ENCODE data around the gene SYPL2. TPM values are rescaled to one million over a fixed set of nuclear protein-coding genes. Genes with fewer than 3 reads are reported as not detected.

Gene SYPL2
- total RNA-seq, 1 experiment from 2014 or later: 1.3 TPM

- CTCF ChIA-PET: interaction anchor here (6.2 to 6.4 kb wide), 2 partner anchors 30 to 37 kb away, joined by 70 to 146 read pairs; partner anchors contain the start of gene CYB561D1
- Histone ChIP-seq H3K27me3 (ENCODE audit: insufficient read depth, low read length) (no peaks in the 10 kb centered on the region; the same call in 1 of the 2 replicates), H3K4me3 (replicated peaks in 1 of 2; ENCODE audit: low read depth in 1 of 2, low read length in 2 of 2) (no peak overlapping the region), H3K9ac (ENCODE audit: low read length) (no peak overlapping the region), H3K4me2 (ENCODE audit: low read length) (no peak overlapping the region), H2AFZ (ENCODE audit: low read depth, low read length, poor library complexity, severe bottlenecking) (no peak overlapping the region), H3K36me3 (ENCODE audit: control insufficient read depth in 1 of 2, insufficient read depth in 2 of 2, low read length in 2 of 2) (no peaks in the 10 kb centered on the region), H3K27ac (ENCODE audit: low read depth, low read length) (no peak overlapping the region), H3K79me2 (ENCODE audit: insufficient read depth, low read length) (no peaks in the 10 kb centered on the region), H4K20me1 (ENCODE audit: insufficient read depth) (no peaks in the 10 kb centered on the region), H3K9me3 (ENCODE audit: control insufficient read depth in 1 of 2, insufficient read depth in 1 of 2, low read depth in 1 of 2, low read length in 2 of 2) (no peaks in the 10 kb centered on the region), H3K4me1 (ENCODE audit: control insufficient read depth in 1 of 2, insufficient read depth in 2 of 2, low read length in 2 of 2) (peaks cover 4 to 14% of the 10 kb centered on the region in 2 experiments; a peak in 3 of 4 replicates), H3K9me2 (ENCODE audit: insufficient read depth) (no peaks in the 10 kb centered on the region)
- DNase-seq (ENCODE audit: low read depth, low spot score): no peak
- no peak for TF ChIP-seq CEBPB (IDR thresholded peaks at IDR 0.05; ENCODE audit: low read depth)
- no peak for ATAC-seq
- no TSS peak for BruUV-seq (replicated peaks)
- POLR2A ChIA-PET: no interaction called here
- RAD21 ChIA-PET (ENCODE audit: low non-redundant PET in 1 of 2, low total read pairs in 2 of 2, uncharacterized antibody in 2 of 2, unreplicated experiment in 2 of 2): no interaction called here
- intact Hi-C loops (cut with micrococcal nuclease): no loop called here
Measured at GRCh38 chr1:109528712-109529111, 62.4 kb downstream of the SYPL2 start.

GRCh38 chr1:109529881-109530456 is 63.6 kb downstream of the SYPL2 start:
- Histone ChIP-seq H3K36me3 (ENCODE audit: control insufficient read depth in 1 of 2, insufficient read depth in 2 of 2, low read length in 2 of 2) (no peaks in the 10 kb centered on the region), H3K79me2 (ENCODE audit: insufficient read depth, low read length) (no peaks in the 10 kb centered on the region), H3K27me3 (ENCODE audit: insufficient read depth, low read length) (no peaks in the 10 kb centered on the region; the same call in 1 of the 2 replicates), H3K4me2 (ENCODE audit: low read length) (no peak overlapping the region), H3K4me1 (ENCODE audit: control insufficient read depth in 1 of 2, insufficient read depth in 2 of 2, low read length in 2 of 2) (peaks cover 4 to 14% of the 10 kb centered on the region in 2 experiments; a peak in 3 of 4 replicates), H3K27ac (ENCODE audit: low read depth, low read length) (no peak overlapping the region), H4K20me1 (ENCODE audit: insufficient read depth) (no peaks in the 10 kb centered on the region), H3K9me3 (ENCODE audit: control insufficient read depth in 1 of 2, insufficient read depth in 1 of 2, low read depth in 1 of 2, low read length in 2 of 2) (no peaks in the 10 kb centered on the region), H3K9me2 (ENCODE audit: insufficient read depth) (no peaks in the 10 kb centered on the region), H3K4me3 (replicated peaks in 1 of 2; ENCODE audit: low read depth in 1 of 2, low read length in 2 of 2) (no peak overlapping the region), H2AFZ (ENCODE audit: low read depth, low read length, poor library complexity, severe bottlenecking) (no peak overlapping the region), H3K9ac (ENCODE audit: low read length) (no peak overlapping the region)
- RAD21 ChIA-PET (ENCODE audit: low non-redundant PET in 1 of 2, low total read pairs in 2 of 2, uncharacterized antibody in 2 of 2, unreplicated experiment in 2 of 2): no interaction called here
- POLR2A ChIA-PET: no interaction called here
- no peak for DNase-seq (ENCODE audit: low read depth, low spot score)
- no TSS peak for BruUV-seq (replicated peaks)
- ATAC-seq: no peak
- TF ChIP-seq ZFX (IDR thresholded peaks at IDR 0.05): no peak
- TF ChIP-seq ZBTB33 (IDR thresholded peaks at IDR 0.05; ENCODE audit: extremely low read depth, insufficient replicate concordance, low read length): no peak
- no peak for TF ChIP-seq POLR2AphosphoS5 (IDR thresholded peaks at IDR 0.05; ENCODE audit: low read depth, low read length)
- no peak for TF ChIP-seq REST (IDR thresholded peaks at IDR 0.05; ENCODE audit: low read depth)
- no peak for TF ChIP-seq EGR1 (IDR thresholded peaks at IDR 0.05; ENCODE audit: low read depth)
- no peak for TF ChIP-seq CBX3 (IDR thresholded peaks at IDR 0.05; ENCODE audit: low read depth)
- CTCF ChIA-PET: interaction anchor here (1.0 to 6.4 kb wide), 6 partner anchors 31 to 338 kb away, joined by 3 to 146 read pairs (median 4); partner anchors contain the start of gene CYB561D1
- intact Hi-C loops (cut with micrococcal nuclease): loop anchor here (5.0 to 10.0 kb wide), 2 partner anchors 133 to 325 kb away; partner anchors contain the start of gene SORT1
